Measurements from ENCODE around the gene SMARCA2.

Gene SMARCA2

DNA sequence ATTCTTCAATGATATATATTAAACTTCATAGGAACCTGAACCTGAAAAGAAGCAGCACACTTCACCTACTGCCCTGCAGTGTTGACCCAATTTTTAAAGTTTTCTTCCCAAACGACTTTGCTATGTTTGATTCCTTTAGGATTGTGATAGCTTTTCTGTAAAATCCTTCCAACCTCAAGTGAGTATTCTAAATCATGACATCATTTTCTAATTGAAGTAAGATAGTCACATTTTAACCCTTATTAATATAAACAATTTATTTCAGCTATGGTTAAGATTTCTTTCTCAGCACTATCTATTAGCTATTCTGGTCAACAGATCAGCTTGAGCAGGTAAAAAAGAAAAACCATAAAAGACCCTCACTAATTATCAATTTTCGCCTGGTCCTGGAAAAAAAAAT, 162.0 kb downstream of the SMARCA2 start:
- no peak for DNase-seq (ENCODE audit: low read depth)

DNA sequence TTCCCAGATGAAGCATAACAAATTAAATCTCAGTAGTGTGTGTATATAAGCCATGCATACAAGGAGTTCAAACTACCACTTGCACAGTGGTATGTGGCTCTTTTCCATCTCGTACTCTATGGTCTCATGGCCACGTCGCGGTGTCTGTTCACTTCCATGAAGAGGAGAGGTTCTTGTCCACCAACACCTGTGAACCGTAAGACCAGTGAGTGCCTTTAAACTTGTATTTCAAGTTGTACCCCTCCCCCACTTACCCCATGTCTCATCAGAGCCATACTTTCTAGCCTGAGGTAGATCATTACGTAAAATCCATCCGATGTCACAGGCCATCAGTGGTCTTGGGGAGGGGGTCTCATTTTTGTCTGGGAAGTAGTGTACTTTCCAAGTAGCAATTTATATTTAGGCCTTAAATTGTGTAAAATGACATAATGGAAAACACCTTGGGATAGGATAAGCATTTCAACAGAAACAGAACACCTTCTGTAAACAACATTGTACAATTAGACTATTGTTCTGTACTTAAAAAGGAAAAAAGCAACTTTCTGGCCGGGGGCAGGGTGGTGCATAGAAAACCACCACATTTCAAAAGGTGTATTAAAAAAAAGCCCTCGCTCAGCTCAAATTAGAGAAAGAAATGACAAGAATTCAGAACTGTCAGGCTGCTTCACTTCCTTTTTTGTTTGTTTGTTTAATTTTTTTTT, 163.0 kb downstream of the SMARCA2 start:
- DNase-seq (ENCODE audit: low read depth) = no peak

DNA sequence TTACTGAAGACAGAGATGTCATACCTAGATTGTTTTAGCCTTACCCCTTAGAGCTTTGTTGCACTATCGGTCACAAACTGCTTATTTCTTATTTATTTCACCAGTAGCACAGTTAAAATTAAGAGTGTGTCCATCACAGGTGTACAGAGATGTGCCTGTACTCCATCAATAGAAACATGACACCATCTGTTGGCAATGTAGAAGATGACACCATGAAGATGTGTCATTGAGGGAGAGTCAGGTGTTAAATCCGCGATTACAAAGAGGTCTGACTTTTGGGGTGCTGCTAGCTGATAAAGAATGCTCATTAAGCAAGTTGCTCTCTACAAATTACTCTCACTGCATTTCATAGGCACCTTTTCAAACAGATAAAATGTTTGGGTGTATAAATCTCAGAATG, 164.4 kb downstream of the SMARCA2 start:
- DNase-seq (ENCODE audit: low read depth) = no peak

DNA sequence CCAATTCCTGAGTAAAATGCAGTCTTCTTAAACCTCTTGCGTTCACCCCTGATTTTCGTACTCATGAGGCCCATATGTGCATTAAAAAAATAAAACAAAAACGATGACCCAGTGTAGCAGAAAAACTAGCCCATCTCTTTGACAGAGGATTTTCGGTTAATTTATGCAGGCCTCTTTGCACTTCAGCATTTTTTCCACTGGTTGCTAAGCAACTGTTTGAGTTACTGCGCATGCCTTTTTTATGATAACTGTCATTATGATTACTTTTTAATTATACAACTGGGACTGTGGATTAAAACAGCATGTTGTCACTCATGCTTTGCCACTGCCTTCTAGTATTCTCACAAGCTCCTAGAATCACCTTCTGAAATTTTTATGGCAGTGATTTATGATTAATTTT, 165.0 kb downstream of the SMARCA2 start:
- no peak for DNase-seq (ENCODE audit: low read depth)

DNA sequence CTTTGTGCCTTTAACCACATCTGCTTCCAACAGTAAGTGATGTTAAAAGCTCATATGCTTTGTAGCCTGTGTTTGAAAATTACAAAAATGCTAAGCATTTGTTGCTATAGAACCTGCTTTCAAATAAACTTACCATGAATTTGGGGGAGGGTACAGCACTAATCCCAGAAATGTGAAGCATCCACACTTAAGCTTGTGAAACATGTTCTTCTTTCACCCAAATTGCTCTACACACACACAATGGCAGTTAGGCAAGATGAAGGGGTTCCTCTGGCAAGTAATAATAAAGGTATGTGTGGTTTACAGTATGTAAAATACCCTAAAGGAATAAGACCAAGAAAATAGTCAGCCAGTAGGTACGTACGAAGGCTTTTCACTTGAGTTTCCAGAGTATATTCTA, 165.6 kb downstream of the SMARCA2 start:
- no peak for DNase-seq (ENCODE audit: low read depth)

DNA sequence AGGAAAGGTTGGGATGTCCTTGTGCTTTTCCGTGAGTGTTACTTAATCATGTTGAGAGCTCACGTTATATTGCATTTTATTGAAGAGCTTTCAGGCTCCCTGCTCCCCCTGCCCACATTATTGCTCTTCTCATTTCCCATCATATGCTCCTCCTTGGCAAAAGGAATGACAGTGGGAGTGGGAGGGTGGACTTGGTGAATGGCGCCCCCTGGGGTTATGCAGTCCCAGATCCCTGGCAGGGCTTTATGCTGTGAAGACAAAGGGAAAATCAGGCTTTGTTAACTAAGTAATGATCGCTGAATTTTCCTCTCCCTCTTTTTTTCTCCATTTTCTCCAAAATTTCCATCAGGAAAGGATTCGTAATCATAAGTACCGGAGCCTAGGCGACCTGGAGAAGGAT, 166.6 kb downstream of the SMARCA2 start:
- DNase-seq (ENCODE audit: low read depth) = no peak

DNA sequence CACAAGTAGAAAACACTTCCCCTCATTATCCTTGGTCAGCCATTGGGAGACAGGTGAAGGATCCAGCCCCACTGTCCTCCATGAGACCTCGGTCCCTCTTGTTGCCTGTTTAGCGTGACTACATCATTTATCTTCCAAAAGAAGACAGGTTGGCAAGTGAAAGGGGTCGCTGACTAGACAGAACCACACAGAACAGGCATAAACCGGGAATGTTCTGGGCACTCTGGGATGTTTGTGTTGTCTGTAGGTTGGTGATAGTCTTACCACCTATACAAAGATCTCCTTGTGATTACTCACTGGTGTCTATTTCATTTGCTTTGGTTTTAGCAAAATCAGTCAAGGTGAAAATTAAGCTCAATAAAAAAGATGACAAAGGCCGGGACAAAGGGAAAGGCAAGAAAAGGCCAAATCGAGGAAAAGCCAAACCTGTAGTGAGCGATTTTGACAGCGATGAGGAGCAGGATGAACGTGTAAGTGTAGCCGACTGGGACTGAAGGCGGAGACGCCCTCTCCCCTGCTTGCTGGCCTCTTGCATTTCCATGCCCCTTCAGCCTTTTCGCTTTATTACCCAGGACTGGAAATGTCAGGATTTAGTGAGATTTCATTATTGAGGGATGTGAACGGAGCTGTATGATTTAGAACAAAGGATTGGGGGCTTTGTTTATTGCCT, 175.9 kb downstream of the SMARCA2 start:
- no peak for DNase-seq (ENCODE audit: low read depth)

DNA sequence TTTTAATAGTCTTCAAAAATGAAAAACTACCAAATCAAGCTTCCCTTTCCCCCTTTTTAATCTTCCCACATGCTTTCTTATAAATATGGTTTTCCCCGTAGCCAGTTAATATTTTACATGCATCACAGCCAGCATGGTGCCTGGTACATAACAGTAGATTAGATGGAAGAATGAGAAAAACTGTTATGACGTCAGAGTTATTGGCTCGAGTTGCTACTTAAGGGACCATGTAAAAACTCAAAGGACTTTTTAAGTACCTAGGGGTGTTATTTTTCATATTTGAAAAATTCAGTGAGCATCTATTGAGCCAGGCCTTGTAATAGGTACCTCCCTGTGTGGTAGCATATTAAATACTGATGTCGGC, 176.4 kb downstream of the SMARCA2 start:
- DNase-seq (ENCODE audit: low read depth) = no peak

DNA sequence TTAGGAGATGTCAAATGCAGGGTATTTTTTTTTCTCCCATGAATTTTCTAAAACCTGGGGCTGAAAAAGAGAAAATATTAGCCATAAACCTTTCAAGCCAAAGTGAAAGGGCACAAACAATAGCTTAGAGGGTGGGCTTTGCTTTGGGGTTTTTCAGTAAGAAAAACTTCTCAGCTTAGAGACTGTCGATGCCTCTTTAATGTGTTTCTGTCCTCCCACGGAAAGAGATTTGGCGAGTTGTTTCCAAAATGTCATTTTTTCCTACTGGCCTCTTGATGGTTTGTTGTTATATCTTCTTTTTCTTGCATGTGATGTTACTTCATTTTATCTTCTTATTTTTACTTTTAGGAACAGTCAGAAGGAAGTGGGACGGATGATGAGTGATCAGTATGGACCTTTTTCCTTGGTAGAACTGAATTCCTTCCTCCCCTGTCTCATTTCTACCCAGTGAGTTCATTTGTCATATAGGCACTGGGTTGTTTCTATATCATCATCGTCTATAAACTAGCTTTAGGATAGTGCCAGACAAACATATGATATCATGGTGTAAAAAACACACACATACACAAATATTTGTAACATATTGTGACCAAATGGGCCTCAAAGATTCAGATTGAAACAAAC, 177.3 kb downstream of the SMARCA2 start:
- DNase-seq (ENCODE audit: low read depth) = no peak

DNA sequence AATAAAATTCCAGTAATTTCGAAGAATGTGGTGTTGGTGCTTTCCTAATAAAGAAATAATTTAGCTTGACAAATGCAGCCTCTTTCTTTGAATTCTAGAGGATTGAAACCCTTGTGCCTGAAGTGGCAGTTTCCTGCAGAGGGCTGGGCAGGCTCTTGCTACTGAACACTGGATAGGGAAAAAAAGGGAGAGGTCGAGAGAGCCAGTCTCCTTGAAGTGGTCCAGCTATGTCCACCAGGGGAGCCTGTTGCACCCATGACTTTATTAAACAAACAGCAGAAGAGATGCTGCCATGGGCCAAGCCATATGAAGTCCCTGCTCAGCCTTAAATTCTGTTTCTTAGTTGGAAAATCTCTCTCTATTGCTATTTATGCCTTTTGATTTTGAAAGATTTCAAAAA, 178.4 kb downstream of the SMARCA2 start:
- DNase-seq (ENCODE audit: low read depth) = no peak

DNA sequence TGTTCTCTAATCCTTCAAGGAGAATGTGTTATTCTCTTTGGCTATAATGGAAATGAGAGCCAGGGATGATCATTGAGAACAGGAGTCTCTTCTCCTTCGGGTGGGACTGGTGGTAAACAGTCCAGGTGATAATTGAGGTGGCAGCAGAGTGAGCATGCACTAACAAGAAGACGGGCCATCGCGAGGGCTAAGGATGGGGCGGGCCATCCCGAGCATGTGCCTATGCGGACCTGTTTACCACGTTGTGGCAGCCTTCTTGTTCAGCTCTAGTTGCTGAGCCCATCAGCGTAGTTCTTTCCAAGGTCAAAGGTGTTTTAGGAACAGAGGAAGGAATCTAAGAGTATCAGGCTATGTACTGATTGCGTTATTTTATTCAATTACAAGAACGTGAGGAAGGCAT, 180.1 kb downstream of the SMARCA2 start:
- no peak for DNase-seq (ENCODE audit: low read depth)

DNA sequence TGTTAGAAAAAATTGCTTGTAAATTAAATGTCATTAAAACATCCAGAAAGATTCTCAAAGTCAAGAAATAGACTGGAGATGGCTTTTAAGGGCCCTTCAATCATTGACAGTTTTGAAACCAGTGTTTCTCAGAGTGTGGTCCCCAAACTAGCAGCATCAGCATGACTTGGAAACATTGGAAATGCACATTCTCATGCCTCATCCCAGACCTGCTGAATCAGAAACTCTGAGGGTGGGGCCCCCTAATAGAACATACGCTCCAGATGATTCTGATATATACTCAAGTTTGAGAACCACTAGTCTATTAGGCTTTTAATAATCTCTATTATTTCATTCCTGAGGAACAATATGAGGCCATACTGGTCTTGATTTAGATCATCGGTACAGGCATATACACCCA, 181.6 kb downstream of the SMARCA2 start:
- no peak for DNase-seq (ENCODE audit: low read depth)

DNA sequence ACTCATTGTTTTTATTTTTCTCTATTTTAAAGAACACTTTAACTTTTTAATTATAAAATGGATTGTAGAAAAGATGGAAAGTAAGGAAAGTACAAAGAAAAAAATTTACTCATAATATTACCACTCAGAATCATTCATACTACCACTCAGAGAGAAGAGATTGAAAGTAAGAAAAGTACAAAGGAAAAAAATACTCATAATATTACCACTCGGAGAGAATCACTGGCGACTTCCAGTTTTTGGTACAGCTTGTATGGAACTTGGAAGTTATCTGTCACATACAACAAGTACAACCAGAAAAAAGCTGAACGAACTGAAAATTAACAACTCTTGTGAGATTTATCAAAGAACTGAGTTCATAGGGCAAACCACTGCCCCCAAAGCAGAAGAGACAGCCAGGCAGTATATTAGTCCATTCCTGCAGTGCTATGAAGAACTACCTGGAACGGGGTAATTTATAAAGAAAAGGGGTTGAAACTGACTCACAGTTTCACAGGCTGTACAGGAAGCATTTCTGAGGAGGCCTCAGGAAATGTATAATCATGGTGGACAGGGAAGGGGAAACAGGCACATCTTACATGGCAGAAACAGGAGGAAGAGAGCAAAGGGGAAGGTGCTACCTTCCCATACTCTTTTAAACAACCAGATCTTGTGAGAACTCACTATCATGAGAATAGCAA, 183.9 kb downstream of the SMARCA2 start:
- no peak for DNase-seq (ENCODE audit: low read depth)

DNA sequence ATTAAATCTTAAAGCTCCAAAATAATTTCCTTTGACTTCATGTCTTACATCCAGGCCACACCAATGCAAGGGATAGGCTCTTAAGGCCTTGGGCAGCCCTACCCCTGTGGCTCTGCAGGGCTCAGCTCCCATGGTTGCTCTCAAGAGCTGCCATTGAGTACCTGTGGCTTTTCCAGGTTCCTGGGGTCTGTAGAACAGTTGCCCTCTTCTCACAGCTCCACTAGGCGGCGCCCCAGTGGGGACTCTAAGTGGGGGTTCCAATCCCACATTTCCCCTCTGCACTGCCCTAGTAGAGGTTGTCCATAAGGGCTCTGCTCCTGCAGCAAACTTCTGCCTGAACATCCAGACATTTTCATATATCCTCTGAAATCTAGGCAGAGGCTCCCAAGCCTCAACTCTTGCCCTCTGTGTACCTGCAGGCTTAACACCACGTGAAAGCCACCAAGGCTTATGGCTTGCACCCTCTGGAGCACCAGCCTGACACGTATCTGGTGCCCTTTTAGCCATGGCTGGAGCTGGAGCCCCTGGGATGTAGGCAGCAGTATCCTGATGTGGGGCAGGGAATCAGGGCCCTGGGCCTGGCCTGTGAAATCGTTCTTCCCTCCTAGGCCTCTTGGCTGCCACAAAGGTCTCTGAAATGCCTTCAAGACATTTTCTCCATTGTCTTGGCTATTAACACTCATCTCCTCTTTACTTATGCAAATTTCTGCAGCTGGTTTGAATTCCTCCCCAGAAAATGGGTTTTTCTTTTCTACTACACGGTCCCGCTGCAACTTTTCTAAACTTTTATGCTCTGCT, 185.1 kb downstream of the SMARCA2 start:
- DNase-seq (ENCODE audit: low read depth) = no peak

DNA sequence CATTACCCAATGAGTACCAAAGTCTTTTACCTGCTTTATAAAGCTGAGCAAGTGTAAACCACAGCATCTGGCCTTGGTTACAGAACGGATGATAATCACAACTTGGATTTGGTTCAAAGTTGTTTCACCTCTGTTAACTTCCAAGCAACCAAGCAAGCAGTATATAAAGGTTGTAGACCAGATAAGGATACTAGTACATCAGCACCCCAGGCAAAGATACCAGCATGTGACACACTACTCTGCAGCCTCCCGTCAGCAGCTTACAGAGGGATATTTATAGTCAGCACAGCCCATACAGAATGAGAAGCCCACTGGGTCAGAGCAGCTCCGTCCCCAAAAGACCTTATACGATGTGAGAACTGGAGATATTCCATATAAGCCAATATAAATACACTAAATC, 193.3 kb downstream of the SMARCA2 start:
- DNase-seq (ENCODE audit: low read depth) = no peak

DNA sequence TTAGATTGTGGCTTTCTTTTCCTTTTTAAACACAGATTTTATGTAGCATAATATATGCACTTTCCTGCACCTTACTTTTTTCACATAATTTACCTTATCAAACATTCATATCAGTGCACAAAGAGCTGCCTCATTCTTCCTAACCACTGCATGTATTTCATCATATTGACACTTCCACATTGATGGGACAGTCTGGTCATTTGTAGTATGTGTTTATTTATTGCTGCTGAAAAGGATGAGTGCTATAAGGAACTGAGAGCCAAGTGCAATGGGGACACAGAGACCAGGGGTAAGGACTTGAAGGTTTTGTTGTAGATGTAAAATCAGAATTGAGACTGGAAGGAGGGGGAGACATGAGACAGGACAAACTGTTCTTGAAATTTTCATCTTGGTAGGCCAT, 193.8 kb downstream of the SMARCA2 start:
- DNase-seq (ENCODE audit: low read depth) = no peak

DNA sequence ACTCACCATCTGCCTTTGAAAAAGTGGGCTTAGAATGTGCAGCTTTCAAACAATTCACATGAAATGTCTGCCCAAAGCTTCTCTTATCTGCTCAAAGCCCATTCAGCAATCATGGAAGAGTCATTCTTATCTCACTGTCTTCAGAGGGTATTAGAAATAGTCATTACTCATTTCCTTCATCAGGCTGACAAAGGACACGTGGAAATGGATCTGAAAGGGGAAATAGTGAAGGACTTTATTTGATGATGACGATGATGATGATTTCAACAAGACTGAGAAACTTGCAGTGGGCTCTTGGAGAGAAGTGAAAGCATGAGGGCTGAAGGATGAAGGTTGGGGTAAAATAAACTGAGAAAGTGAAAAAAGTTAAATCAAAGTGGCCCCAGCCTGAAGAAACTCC, 194.3 kb downstream of the SMARCA2 start:
- DNase-seq (ENCODE audit: low read depth) = no peak

DNA sequence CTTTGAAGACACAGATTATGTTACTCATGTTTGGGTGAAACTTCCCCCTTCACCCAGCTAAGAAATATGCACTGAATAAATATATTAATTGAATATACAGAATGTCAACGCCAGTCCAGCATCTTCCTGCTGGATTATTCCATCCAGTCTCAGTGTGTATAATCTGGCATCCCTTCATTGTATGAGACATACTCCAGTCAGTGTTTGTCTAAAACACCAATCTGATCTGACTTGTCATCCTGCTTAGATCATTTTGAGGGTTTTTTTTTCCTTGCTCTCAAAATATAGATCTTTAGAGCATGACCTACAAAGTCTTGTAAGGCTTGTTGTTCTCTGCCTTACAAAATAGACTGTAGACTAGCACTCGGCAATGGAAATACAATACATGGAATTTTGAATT, 195.1 kb downstream of the SMARCA2 start:
- no peak for DNase-seq (ENCODE audit: low read depth)

DNA sequence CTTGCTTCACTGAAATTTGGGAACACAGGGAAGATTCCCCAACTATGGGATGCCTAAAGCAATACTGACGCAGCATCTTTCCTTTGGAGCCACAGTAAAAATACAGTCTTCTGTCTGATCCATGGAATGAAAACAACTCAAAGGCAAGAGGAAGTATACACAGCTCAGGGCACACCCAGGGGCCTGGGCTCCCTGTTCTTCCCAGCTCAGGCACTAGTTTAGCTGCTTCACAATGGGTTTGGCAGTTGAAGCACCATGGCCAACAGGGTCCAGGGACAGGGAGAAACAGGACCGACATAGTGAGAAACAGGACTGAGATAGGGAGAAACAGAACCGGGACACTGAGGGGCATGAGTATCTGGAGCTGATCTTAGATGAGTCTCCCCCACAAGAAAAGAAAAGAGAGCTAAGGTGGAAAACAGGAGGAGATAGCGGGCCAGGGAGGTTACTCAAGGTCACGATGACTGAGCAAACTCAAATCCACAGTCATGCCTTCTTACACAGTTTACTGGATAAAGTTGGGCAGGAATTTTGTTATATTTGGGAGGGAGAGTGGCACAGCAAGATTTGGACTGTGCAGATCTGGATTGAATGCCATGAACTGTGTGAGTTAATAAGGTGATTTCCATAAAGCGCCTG, 198.8 kb downstream of the SMARCA2 start:
- no peak for DNase-seq (ENCODE audit: low read depth)

DNA sequence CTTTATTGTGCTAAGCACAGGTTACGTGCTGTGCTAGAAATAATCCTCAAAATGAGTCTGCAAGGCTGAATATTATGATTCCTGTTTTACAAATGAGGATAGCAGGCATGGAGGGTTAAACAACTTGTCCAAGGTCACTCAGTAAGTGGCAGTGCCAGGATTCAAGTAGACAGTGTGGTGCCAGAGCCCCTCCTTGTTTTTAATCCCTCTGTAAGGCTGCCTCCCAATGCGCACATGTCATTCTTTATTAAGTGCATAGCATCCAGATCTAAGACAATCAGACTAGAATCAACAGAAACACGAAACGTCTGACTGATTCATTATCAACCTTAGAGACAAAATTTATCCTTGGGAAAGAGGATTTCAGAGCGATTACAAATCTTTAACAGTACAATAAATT, 199.6 kb downstream of the SMARCA2 start:
- DNase-seq (ENCODE audit: low read depth) = no peak

DNA sequence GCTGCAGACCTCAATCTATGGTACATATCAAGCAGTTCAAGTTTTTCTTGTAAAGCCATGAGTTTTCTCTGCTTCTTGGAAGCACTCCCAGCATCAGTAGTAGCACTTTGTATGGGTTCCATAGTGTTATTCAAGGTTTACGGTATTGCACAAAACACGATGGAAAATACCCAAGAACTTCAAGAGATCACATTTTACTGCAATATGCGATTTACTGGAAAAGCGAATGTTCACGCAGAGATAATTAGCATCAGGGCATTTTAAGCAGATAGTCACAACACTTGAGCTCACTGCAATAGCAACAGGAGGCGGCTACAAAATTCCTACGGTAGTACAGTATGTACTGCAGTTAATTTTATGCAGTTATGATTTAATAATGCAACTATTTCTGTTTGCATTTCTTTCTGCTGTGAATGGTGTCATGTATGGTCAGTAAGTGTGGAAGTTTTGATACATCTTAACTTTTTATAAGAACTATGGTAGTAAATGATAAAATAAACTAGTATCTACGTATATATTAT, 200.8 kb downstream of the SMARCA2 start:
- DNase-seq (ENCODE audit: low read depth) = no peak

DNA sequence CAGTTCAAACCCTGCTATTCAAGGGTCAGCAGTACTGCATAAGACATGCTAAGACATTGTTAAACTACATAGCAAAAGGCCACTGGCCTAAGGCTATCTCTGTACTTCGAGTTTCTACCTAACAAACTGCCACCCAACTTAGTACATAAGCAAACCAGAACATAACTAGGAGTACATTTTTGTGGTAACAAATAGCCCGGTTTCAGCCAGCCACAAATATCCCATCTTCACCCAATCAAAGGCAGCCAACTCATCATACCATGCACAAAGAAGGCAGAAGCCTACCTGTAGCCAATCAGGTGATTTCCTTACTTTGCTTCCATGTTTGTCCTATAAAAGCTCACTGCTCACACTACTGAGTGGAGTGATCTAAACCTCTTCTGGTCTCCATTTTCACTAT, 201.4 kb downstream of the SMARCA2 start:
- no peak for DNase-seq (ENCODE audit: low read depth)
